ENCODE results near the gene NINJ2.

Gene NINJ2

DNA sequence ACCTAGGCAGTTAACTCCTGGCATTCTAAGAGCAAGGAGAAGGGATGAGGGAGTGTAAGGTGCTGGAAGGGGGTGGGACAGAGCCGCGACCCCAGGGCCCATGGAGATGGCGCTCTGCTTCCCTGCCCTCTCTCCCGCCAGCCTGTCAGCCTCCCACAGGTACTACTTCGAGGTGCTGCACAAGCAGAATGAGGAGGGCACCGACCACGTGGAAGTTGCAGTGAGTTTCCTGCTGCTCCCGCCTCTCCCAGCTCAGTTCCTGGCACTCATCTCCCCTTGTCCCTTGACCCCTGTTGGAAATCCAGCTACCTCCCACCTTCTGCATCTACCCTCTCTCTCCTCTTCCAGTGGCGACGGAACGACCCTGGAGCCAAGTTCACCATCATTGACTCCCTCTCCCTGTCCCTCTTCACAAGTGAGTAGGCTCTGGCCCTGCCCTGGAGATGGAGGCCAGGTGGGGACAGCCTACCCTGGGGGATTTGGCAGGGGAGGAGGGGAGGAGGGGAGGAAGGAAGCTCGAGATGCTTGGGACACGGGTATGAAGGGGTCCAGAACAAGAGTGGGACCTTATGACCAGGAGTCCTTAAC, 115.3 kb downstream of the NINJ2 start:
- Mint-ChIP-seq H3K9me3 (no peaks in the 10 kb centered on the region), H3K27ac (no peak overlapping the region), H3K36me3 (no peaks in the 10 kb centered on the region), H3K4me1 (peaks cover 6 to 12% of the 10 kb centered on the region in 2 donors), H3K4me3 (no peak overlapping the region), H3K27me3 (peaks cover 36 to 59% of the 10 kb centered on the region in 2 donors)
- no peak for DNase-seq
- no peak for ATAC-seq (replicated peaks)

DNA sequence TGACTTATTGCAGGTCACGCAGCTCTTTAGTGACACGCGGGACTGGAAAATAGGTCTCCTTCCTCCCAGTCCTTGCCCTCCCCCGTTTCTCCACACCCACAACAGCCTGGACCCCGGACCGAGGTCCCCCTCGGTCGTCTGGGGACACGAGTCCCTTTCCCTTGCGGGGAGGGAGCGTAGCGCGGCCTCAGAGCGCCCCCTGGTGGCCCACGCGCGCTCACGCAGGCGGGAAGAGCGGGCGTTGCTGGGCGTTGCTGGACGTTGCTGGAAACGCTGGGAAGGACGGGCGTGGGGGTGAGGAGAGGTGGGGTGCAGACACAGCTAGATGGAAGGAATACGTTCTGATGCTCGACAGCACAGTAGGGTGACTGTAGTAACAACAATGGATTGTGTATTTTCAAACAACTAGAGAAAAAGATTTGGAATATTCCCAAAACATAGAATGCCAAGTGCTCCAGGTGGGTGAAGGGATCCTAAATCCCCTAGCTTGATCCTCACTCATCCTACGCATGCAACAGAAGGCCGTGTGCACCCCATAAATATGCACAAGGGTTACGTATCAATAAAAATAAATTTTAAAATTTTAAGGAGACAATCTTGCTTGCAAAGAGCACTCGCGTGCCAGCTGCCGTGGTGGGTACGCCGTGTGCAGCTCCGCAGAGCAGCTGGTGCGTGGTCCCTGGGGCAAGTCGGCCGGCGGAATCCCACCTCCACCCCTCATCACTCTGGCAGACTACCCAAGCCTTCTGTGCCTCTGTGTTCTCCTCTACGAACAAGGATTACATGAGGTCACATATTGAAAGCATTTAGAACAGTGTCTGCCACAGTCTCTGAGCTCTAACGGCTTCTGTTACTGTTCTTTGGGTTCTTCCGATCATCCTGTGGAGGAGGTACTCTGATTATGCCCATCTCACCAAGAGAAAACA, 116.1 kb downstream of the NINJ2 start:
- Mint-ChIP-seq H3K4me1 (peaks cover 6 to 12% of the 10 kb centered on the region in 2 donors), H3K4me3 (peak overlapping the region in 1 of 2 donors; percentile 6), H3K27ac (no peak overlapping the region), H3K36me3 (no peaks in the 10 kb centered on the region), H3K27me3 (peaks cover 38 to 62% of the 10 kb centered on the region in 2 donors), H3K9me3 (no peaks in the 10 kb centered on the region)
- peak; percentile 42 for DNase-seq
- ATAC-seq (replicated peaks): peak; percentile 79 to 80

- no peak overlapping the region for H3K27ac Mint-ChIP-seq
- DNase-seq (no peak), ATAC-seq (replicated peaks) (peak; percentile 36)
- H3K4me3 Mint-ChIP-seq: peak overlapping the region in 1 of 2 donors; percentile 6
- H3K27me3 Mint-ChIP-seq: peaks cover 38 to 59% of the 10 kb centered on the region in 2 donors
- H3K9me3 Mint-ChIP-seq: no peaks in the 10 kb centered on the region
- H3K4me1 Mint-ChIP-seq: peaks cover 6 to 12% of the 10 kb centered on the region in 2 donors
- no peaks in the 10 kb centered on the region for H3K36me3 Mint-ChIP-seq
These were observed 116.9 kb downstream of the NINJ2 start for GRCh38 chr12:546265-546919.

DNA sequence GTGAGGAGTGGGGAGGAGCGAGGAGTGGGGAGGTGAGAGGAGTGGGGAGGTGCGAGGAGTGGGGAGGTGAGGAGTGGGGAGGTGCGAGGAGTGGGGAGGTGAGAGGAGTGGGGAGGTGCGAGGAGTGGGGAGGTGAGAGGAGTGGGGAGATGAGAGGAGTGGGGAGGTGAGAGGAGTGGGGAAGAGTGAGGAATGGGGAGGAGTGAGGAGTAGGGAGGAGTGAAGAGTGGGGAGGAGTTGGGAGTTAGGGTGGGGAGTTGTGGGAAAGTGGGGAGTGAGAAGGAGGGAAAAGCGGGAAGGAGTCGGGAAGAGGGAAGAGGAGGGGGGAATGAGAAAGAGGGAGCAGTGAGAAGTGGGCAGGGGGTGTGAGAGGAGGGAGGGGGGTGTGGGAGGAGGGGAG, 117.4 kb downstream of the NINJ2 start:
- Mint-ChIP-seq H3K9me3 (no peaks in the 10 kb centered on the region), H3K36me3 (no peaks in the 10 kb centered on the region), H3K4me1 (peaks cover 6 to 12% of the 10 kb centered on the region in 2 donors), H3K27ac (no peak overlapping the region), H3K4me3 (no peak overlapping the region), H3K27me3 (peaks cover 38 to 54% of the 10 kb centered on the region in 2 donors)
- ATAC-seq (replicated peaks) (no peak), DNase-seq (no peak)

DNA sequence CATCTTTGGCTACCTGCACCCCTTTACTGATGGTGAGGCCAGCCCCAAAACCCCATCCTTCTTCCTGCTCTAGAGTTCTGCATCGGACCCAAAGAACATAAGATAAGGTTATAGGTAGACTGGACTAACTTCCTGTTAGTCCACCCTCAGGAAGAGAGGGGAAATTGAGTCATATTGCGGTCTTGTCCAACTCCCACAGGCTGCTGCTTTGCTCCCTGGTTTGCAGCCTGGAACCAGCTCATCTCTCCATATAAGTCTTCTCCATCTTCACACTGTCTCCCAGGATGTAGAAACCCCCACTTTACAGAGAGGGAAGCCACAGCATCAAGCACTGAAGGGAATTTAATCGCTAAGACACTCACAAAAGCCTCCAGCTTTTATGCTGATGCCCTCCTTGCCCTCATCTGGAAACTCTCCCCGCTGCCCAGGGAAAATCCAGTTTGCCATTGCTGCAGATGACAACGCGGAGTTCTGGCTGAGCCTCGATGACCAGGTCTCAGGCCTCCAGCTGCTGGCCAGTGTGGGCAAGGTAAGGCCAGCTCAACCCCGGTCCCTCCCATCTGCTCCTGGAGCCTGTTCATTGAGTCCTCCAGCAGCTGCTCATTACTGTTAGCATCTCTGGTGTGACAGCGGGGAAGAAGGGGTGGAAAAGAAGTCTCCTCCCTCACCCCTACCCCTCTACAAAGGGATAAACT, 118.2 kb downstream of the NINJ2 start:
- ATAC-seq (replicated peaks): no peak
- H3K27me3 Mint-ChIP-seq: peaks cover 42 to 53% of the 10 kb centered on the region in 2 donors
- H3K4me3 Mint-ChIP-seq: no peak overlapping the region
- DNase-seq: no peak
- H3K36me3 Mint-ChIP-seq: no peaks in the 10 kb centered on the region
- no peaks in the 10 kb centered on the region for H3K9me3 Mint-ChIP-seq
- H3K4me1 Mint-ChIP-seq: peaks cover 6 to 12% of the 10 kb centered on the region in 2 donors
- no peak overlapping the region for H3K27ac Mint-ChIP-seq

DNA sequence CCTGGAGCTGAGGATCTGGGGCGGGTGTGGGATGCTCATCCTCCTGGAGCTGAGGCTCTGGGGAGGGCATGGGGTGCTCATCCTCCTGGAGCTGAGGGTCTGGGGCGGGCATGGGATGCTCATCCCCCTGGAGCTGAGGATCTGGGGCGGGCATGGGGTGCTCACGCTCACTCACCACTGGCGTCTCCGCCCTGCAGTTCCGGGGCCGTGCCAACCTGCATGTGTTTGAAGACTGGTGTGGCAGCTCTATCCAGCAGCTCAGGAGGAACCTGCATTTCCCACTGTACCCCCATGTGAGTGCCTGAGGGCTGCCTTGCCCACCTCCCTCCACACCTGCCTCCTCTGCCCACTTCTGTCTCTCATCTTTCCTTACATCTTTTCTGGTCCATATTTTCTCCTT, 119.1 kb downstream of the NINJ2 start:
- H3K27ac Mint-ChIP-seq: no peak overlapping the region
- H3K4me3 Mint-ChIP-seq: no peak overlapping the region
- ATAC-seq (replicated peaks) (no peak), DNase-seq (no peak)
- H3K36me3 Mint-ChIP-seq: no peaks in the 10 kb centered on the region
- H3K4me1 Mint-ChIP-seq: peaks cover 6 to 12% of the 10 kb centered on the region in 2 donors
- H3K27me3 Mint-ChIP-seq: peaks cover 43 to 47% of the 10 kb centered on the region in 2 donors
- H3K9me3 Mint-ChIP-seq: no peaks in the 10 kb centered on the region

- H3K4me1 Mint-ChIP-seq: peaks cover 6 to 12% of the 10 kb centered on the region in 2 donors
- H3K27me3 Mint-ChIP-seq: peaks cover 39 to 40% of the 10 kb centered on the region in 2 donors
- ATAC-seq (replicated peaks): no peak
- H3K27ac Mint-ChIP-seq: no peak overlapping the region
- H3K36me3 Mint-ChIP-seq: no peaks in the 10 kb centered on the region
- H3K4me3 Mint-ChIP-seq: no peak overlapping the region
- no peaks in the 10 kb centered on the region for H3K9me3 Mint-ChIP-seq
- no peak for DNase-seq
These were observed 120.2 kb downstream of the NINJ2 start for GRCh38 chr12:543114-543451.

GRCh38 chr12:542395-543113, 120.7 kb downstream of the NINJ2 start:
- DNase-seq (no peak), ATAC-seq (replicated peaks) (no peak)
- Mint-ChIP-seq H3K4me3 (no peak overlapping the region), H3K9me3 (no peaks in the 10 kb centered on the region), H3K27ac (no peak overlapping the region), H3K36me3 (no peaks in the 10 kb centered on the region), H3K27me3 (peaks cover 33 to 34% of the 10 kb centered on the region in 2 donors), H3K4me1 (peaks cover 6 to 12% of the 10 kb centered on the region in 2 donors)

- ATAC-seq (replicated peaks): no peak
- Mint-ChIP-seq H3K4me1 (peaks cover 3 to 7% of the 10 kb centered on the region in 2 donors), H3K4me3 (no peak overlapping the region), H3K36me3 (no peaks in the 10 kb centered on the region), H3K9me3 (no peaks in the 10 kb centered on the region), H3K27me3 (peaks cover 28 to 30% of the 10 kb centered on the region in 2 donors), H3K27ac (no peak overlapping the region)
- DNase-seq: no peak
These were observed 121.4 kb downstream of the NINJ2 start for GRCh38 chr12:541676-542324.

DNA sequence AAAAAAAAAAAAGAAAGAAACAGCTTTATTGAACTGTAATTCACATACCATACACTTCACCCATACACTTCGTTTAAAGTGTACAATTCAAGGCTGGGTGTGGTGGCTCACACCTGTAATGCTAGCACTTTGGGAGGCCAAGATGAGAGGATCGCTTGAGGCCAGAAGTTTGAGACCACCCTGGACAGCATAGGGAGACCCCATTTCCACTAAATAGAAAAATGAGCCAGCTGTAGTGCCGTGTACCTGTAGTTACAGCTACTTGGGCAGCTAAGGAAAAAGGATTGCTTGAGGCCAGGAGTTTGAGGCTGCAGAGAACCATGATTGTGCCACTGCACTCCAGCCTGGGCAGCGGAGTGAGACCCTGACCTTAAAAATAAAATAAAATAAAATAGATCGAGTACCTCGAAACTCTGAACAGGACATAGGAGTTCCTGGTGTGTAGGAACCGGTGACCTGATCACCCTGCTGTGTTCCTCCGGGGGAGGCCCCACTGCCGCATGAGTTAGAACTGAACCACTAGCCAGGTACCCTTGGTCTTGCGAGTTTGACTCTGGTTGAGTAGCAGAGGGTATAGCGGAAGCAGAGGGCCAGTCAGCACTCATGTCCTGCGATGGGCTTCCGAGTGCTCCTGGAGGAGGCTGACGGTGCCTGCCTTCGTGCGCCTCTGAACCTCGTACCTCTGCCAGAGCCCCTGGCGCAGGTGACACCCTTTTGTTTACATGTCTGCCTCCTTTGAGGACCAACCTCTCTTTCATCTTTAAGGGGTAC, 123.5 kb downstream of the NINJ2 start:
- no peaks in the 10 kb centered on the region for H3K9me3 Mint-ChIP-seq
- ATAC-seq (replicated peaks): no peak
- no peak for DNase-seq
- no peak overlapping the region for H3K27ac Mint-ChIP-seq
- peaks cover 14 to 23% of the 10 kb centered on the region in 2 donors for H3K27me3 Mint-ChIP-seq
- H3K4me1 Mint-ChIP-seq: no peaks in the 10 kb centered on the region
- no peaks in the 10 kb centered on the region for H3K36me3 Mint-ChIP-seq
- no peak overlapping the region for H3K4me3 Mint-ChIP-seq

DNA sequence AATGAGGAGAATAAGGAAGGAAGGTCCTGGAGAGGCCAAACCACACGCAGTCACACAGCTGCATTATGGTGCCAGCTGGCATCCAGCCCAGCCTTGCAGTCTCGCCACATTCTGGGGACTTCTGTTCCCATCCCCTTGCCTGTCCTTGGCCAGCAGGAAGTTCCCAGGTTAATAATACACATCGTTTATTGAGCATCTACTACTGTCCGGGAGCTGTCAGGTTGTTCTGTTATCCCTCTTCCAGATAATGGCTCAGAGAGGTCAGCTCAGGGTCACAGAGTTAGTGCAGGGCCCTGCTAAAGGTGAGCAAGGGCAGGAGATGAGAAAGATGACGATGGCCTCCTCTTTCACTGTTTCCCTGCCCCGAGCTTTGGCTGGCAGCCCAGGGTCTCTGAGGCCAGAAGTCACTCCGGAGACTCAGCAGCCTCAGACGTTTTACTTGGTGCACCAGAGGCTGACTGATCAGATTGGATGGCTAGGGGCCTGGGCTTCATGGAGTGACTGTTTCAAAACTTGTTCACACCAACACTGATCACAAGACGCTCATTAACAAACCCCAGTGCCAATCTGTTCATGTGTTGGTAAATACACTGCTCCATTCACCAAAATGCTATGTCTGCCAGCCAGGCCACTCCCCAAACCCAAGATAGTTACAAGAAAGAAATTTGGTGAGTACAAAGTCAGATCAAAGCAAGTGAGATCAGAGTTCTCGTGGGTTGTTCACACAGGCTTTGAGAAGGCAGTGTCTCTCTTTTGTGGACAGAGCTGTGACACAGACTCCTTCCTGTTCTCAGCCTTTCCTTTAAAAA, 124.3 kb downstream of the NINJ2 start:
- H3K36me3 Mint-ChIP-seq: no peaks in the 10 kb centered on the region
- peak overlapping the region; percentile 38 for H3K27ac Mint-ChIP-seq
- no peaks in the 10 kb centered on the region for H3K4me1 Mint-ChIP-seq
- no peak overlapping the region for H3K4me3 Mint-ChIP-seq
- ATAC-seq (replicated peaks) (no peak), DNase-seq (no peak)
- H3K9me3 Mint-ChIP-seq: no peaks in the 10 kb centered on the region
- H3K27me3 Mint-ChIP-seq: peaks cover 12 to 17% of the 10 kb centered on the region in 2 donors

GRCh38 chr12:537772-538171, 125.5 kb downstream of the NINJ2 start:
- Mint-ChIP-seq H3K36me3 (no peaks in the 10 kb centered on the region), H3K4me3 (no peak overlapping the region), H3K27me3 (peaks cover 7 to 13% of the 10 kb centered on the region in 2 donors), H3K27ac (no peak overlapping the region), H3K9me3 (peaks cover under 1 to 2% of the 10 kb centered on the region in 2 donors), H3K4me1 (no peaks in the 10 kb centered on the region)
- DNase-seq (no peak), ATAC-seq (replicated peaks) (no peak)

All from stimulated activated naive B cell treated with anti-CD40 and anti-IgM and Interleukin-4, amounts not matched to agents 10 μg/mL and 1 μg/mL and 100 μg/mL, for 72 hours (primary cell).